Activated T-helper 2 cell treated with anti-CD3 and anti-CD28 coated beads, Interferon-gamma antibody, Interleukin-2, Interleukin-4, amounts not matched to agents 10 μg/mL and 5 μg/mL and 100 μg/mL, durations not matched to agents 14 hours and 24 hours and 36 hours (primary cell): ENCODE results near the gene ABLIM3. TPM values are rescaled to one million over a fixed set of nuclear protein-coding genes. Genes with fewer than 3 reads are reported as not detected.

Experiments used
- DNase-seq: peaks from one replicate; pipeline ENCODE4 v3.0.0; 2021; ENCODE audit warnings: low spot score
- H3K27ac Mint-ChIP-seq: one replicate; pipeline ENCODE4 v1.8.0; 2021; ENCODE audit warnings: mixed read lengths
- H3K27me3 Mint-ChIP-seq: one replicate; pipeline ENCODE4 v1.8.0; 2021; ENCODE audit warnings: low read depth, mixed read lengths
- H3K36me3 Mint-ChIP-seq: one replicate; pipeline ENCODE4 v1.8.0; 2021; ENCODE audit warnings: low read depth, mixed read lengths
- H3K4me1 Mint-ChIP-seq: one replicate; pipeline ENCODE4 v1.8.0; 2021; ENCODE audit warnings: low read depth, mixed read lengths
- H3K4me3 Mint-ChIP-seq: one replicate; pipeline ENCODE4 v1.8.0; 2021; ENCODE audit warnings: low read depth, mild to moderate bottlenecking, moderate library complexity, mixed read lengths
- H3K9me3 Mint-ChIP-seq: one replicate; pipeline ENCODE4 v1.8.0; 2021; ENCODE audit warnings: mixed read lengths
- intact Hi-C: fragments of 100-400 bp; cut with micrococcal nuclease; formaldehyde crosslinking; loops from one replicate; pipeline ENCODE4 v1.15.1; 2023
- total RNA-seq: library from RNA; stranded (reverse); gene quantifications from 2 replicates; pipeline ENCODE4 v1.2.3, GENCODE V29; 2022

The ABLIM3 gene
- total RNA-seq, 1 donor from 2014 or later, result not detected

DNA sequence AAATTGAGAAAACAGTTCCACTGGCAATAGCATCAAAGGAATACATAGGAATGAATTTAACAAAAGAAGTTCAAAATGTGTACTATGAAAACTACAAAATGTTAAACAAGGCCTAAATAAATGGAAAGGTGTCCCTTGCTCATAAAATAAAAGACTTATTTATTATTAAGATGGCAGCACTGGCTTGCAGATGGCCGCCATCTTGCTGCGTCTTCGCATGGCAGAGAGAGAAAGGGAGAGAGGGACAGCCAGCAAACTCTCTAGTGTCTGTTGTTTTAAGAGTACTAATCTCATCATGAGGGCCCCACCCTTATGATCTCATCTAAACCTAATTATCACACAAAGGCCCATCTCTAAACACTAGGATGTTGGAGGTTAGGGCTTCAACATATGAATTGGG, 47.1 kb downstream of the ABLIM3 start:
- Mint-ChIP-seq H3K9me3 (no peaks in the 10 kb centered on the region), H3K4me1 (no peaks in the 10 kb centered on the region), H3K27ac (no peak overlapping the region), H3K27me3 (peaks cover 23% of the 10 kb centered on the region), H3K4me3 (no peak overlapping the region), H3K36me3 (no peaks in the 10 kb centered on the region)
- intact Hi-C loops, result no loop called here
- no peak for DNase-seq

DNA sequence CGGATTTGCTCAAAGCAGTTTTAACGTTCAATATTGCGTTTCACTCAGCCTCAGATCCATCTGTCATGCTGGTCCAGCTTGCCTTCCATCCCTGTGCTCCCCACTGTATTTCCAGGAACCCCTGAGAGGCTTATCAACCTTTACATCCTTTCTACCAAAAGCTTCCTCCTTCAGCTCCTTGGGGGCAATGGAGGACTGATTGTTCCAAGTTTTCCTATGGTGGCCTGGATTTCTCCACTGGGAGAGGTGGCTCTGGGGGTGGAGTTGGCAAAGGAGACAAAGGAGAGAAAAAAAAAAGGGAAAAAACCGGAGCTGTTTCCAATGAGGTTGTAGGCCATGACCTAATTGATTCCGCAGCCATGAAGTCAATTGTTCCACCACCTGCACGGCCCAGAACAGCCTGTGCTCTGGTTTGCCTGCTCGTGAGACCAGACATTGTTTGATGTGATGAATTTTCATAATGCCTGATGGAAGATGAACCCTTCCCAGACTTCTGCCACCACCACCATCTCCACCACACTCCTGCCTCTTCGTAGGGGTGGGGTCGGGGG, 54.1 kb downstream of the ABLIM3 start:
- H3K36me3 Mint-ChIP-seq, result no peaks in the 10 kb centered on the region
- no peak overlapping the region for H3K27ac Mint-ChIP-seq
- DNase-seq, result no peak
- intact Hi-C loops, result no loop called here
- H3K4me3 Mint-ChIP-seq, result no peak overlapping the region
- H3K27me3 Mint-ChIP-seq, result peaks cover 10% of the 10 kb centered on the region
- no peaks in the 10 kb centered on the region for H3K4me1 Mint-ChIP-seq
- H3K9me3 Mint-ChIP-seq, result no peaks in the 10 kb centered on the region

DNA sequence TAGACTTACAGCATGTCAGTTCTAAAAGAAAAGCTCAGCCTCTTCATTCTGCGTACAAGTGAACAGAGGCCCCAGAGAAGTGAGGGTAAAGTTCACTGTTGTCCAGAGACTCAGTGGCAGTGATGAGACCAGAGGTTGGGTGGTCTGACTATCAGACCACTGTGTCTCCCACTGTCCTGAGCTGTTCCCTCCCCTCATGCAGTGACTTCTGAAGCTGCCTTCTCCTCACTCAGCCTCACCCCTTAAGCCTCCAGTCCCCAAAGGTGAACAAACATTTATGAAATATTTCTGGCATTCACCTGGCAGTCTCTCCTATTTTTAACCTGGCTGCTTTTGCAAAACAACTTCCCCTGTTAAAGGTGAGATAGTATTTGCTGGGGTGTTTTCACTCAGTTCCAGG, 54.7 kb downstream of the ABLIM3 start:
- Mint-ChIP-seq H3K27me3 (peaks cover 6% of the 10 kb centered on the region), H3K4me1 (no peaks in the 10 kb centered on the region), H3K36me3 (no peaks in the 10 kb centered on the region), H3K27ac (no peak overlapping the region), H3K9me3 (no peaks in the 10 kb centered on the region), H3K4me3 (no peak overlapping the region)
- intact Hi-C loops, result no loop called here
- DNase-seq, result no peak

DNA sequence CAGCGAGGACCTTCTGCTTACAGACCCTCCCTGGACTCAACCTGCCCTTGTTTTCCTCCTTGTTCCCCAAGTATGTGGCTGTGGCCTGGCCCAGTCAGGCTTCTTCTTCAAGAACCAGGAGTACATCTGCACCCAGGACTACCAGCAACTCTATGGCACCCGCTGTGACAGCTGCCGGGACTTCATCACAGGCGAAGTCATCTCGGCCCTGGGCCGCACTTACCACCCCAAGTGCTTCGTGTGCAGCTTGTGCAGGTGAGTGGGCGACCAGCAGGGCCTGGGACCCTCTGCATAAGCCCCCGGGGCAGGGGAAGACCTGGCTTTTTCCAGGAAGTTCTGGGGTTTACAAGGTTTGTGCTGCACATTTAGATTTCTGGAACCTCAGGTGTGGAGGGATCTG, 56.9 kb downstream of the ABLIM3 start:
- Mint-ChIP-seq H3K9me3 (no peaks in the 10 kb centered on the region), H3K27me3 (peaks cover 2% of the 10 kb centered on the region), H3K4me3 (no peak overlapping the region), H3K27ac (no peak overlapping the region), H3K36me3 (no peaks in the 10 kb centered on the region), H3K4me1 (no peaks in the 10 kb centered on the region)
- intact Hi-C loops, result no loop called here
- no peak for DNase-seq

DNA sequence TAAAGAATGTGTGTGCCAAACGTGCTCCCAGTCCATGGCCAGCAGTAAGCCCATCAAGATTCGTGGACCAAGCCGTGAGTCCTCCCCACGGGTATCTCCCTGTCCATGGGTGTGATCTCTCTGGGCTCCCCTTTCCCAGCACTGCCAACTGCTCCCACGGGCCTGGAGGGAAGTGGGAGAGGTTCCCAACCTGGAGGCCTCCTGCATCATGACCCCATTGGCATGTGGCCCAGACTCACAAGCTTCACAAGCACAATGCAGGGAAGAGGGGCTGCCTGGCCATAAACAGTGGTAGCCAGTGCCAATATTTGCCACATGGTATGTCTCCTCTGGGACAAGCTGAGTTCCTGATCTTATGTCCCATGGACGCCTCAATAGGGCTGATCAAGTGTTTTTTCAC, 59.1 kb downstream of the ABLIM3 start:
- H3K9me3 Mint-ChIP-seq, result no peaks in the 10 kb centered on the region
- H3K4me3 Mint-ChIP-seq, result no peak overlapping the region
- no peaks in the 10 kb centered on the region for H3K4me1 Mint-ChIP-seq
- DNase-seq, result no peak
- no peak overlapping the region for H3K27ac Mint-ChIP-seq
- H3K27me3 Mint-ChIP-seq, result no peaks in the 10 kb centered on the region
- intact Hi-C loops, result no loop called here
- H3K36me3 Mint-ChIP-seq, result no peaks in the 10 kb centered on the region

DNA sequence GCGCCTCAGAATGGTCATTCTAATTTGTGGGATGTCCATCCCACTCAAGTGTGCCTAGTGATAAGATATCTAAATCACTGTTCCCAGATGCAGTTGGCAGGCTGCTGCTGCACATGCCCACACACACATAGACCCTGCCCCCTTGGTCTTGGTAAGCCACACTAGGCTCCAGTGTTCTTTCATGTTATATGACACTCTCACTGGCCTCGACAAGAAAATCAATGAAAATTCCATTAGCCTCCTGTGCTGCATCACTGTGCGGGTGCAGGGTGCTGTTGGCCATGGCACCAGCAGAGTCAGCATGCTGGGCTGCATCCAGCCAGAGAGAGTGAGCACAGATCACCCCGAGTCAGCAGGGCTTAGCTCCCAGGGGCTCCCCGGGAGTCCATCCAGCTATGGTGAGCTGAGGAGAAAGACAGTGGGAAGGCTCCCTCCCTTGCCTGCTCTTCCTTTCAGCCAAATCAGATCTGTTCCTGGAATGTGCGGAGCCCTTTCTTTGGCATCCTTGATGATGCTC, 59.9 kb downstream of the ABLIM3 start:
- H3K9me3 Mint-ChIP-seq, result no peaks in the 10 kb centered on the region
- no peaks in the 10 kb centered on the region for H3K36me3 Mint-ChIP-seq
- no peak overlapping the region for H3K27ac Mint-ChIP-seq
- no peaks in the 10 kb centered on the region for H3K27me3 Mint-ChIP-seq
- intact Hi-C loops, result no loop called here
- DNase-seq, result no peak
- H3K4me1 Mint-ChIP-seq, result no peaks in the 10 kb centered on the region
- H3K4me3 Mint-ChIP-seq, result no peak overlapping the region

DNA sequence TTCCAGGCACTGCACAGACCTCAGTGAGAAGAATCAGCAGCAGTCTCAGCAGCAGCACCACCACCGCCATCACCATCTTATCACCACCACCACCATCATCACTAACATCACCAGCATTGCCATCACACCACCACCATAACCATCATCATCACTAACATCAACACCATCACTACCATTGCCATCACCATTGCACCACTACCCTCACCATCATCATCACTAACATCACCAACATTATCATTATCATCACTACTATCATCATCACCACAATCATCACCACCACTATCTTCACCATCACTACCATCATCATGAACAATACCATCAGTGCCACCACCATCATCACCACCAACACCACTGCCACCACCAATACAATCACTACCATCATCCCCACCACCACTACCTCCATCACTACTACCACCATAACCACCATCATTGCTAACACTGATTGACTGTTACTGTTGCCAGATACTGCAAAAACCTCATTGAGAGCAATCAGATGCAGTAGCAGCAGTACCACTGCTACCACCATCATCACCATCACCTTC, 61.7 kb downstream of the ABLIM3 start:
- no peak overlapping the region for H3K27ac Mint-ChIP-seq
- no peak overlapping the region for H3K4me3 Mint-ChIP-seq
- no peaks in the 10 kb centered on the region for H3K9me3 Mint-ChIP-seq
- no peaks in the 10 kb centered on the region for H3K36me3 Mint-ChIP-seq
- no peak for DNase-seq
- intact Hi-C loops, result no loop called here
- no peaks in the 10 kb centered on the region for H3K4me1 Mint-ChIP-seq
- H3K27me3 Mint-ChIP-seq, result no peaks in the 10 kb centered on the region

DNA sequence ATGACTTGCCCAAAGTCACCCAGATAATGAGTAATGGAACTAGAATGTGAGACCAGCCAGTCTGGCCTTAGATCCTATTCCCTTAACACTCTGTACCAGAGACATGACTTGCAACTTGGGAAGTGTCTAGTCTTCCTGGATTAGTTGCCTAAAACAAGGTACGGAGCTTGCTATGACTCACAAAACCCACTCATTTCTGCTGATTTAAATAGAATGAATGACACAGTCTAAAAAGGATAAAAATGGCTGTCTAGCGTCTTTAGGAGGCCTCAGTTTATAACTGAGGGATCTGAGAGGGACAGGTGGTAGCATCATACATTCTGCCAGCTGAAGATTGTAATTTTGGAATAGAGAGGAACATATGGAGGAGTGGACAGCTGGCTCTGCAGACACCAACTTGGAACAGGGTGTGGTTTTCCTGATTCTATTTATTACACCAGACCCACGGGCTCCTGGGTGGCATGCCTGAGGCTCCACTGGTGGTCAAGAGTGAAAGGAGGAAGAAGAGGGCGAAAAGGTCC, 62.7 kb downstream of the ABLIM3 start:
- no peaks in the 10 kb centered on the region for H3K36me3 Mint-ChIP-seq
- no peak for DNase-seq
- no peak overlapping the region for H3K4me3 Mint-ChIP-seq
- intact Hi-C loops, result no loop called here
- no peaks in the 10 kb centered on the region for H3K4me1 Mint-ChIP-seq
- no peaks in the 10 kb centered on the region for H3K27me3 Mint-ChIP-seq
- H3K27ac Mint-ChIP-seq, result no peak overlapping the region
- no peaks in the 10 kb centered on the region for H3K9me3 Mint-ChIP-seq

DNA sequence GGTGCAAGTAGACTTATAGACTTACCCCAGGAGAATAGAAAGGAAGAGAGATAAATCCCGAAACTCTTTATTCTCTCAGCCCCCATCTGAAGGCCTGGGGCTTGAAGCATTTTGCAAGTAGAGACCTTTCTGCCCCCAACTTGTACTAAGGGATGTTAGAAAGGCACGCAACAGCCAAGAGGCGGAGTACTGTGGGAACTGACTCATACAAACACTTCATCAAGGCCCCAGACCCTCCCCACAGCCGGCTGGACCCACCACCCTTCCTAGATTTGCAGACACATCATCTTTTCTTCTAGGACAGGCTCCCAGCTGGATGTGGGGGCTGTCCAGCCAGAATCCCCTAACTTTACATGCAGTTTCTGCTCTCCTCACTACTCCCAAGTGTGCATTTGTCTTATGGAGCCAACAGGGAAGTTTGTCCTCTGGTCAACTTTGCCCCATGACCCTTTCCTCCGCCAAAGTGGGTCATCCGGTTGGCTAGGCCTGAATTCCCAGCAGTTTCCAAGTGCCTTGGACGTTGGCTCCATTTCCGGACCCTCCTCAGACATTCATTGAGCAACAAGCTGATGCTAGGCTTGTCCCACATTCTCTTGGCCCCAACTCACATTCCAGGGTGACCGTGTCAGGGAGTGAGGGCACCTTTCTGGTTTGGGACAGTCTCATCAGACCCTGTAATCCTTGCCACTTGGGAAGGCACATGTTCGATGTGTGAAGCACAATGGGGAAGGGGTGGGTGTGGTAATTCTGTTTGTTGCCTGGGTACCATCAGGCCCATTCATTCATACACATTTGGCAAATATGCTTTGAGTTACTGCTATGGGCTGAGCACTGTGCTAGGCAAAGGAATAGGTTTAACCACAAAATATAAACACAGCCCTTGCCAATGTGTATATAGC, 64.6 kb downstream of the ABLIM3 start:
- Mint-ChIP-seq H3K36me3 (no peaks in the 10 kb centered on the region), H3K27me3 (no peaks in the 10 kb centered on the region), H3K4me3 (no peak overlapping the region), H3K4me1 (no peaks in the 10 kb centered on the region), H3K9me3 (no peaks in the 10 kb centered on the region), H3K27ac (no peak overlapping the region)
- DNase-seq, result no peak
- intact Hi-C loops, result no loop called here

DNA sequence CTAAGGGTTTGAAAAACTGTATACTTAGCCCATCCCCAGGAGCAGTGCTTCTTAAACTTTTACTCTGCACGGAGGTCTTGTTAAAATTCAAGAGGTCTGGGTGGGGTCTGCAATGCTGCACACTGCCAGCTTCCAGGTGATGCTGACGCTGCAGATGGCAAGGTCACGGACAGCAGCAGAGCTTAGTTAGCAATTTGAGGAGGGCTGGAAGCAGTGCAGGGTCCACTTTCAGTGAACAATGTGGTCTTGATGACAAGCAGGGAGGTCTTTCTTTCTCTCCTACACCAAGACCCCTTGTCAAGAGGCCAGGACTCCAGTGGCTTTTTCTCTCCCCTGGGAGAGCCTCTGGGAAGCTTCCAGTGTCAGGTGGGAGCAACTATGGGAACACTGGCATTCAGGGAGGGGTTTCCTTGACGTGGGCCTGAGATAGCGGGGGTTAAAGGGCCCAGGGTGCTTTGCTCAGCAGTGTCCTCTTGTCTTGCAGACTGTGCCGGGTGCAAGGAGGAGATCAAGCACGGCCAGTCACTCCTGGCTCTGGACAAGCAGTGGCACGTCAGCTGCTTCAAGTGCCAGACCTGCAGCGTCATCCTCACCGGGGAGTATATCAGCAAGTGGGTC, 65.3 kb downstream of the ABLIM3 start:
- Mint-ChIP-seq H3K36me3 (no peaks in the 10 kb centered on the region), H3K4me3 (no peak overlapping the region), H3K9me3 (no peaks in the 10 kb centered on the region), H3K4me1 (no peaks in the 10 kb centered on the region), H3K27me3 (no peaks in the 10 kb centered on the region), H3K27ac (no peak overlapping the region)
- intact Hi-C loops, result no loop called here
- DNase-seq, result no peak

DNA sequence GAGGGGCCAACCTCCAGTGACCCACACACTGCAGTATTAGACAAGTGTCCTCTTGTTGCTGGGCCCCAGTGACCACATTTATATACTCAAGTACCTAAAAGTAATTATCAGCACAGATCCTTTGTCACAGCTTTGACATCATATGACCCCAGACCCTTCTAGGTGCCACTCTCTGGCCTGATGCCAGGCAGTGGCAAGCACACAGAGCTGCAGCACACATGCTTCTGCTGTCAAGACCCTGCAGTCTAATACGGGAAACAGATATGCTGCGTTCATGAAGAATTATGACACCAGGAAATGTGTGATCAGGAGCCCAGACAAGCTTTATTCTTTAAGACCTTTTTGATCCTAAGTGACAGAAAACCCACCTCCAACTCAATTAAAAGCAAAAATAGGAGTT, 66.5 kb downstream of the ABLIM3 start:
- Mint-ChIP-seq H3K4me3 (no peak overlapping the region), H3K4me1 (no peaks in the 10 kb centered on the region), H3K27ac (no peak overlapping the region), H3K36me3 (no peaks in the 10 kb centered on the region), H3K27me3 (no peaks in the 10 kb centered on the region), H3K9me3 (no peaks in the 10 kb centered on the region)
- DNase-seq, result no peak
- intact Hi-C loops, result no loop called here

DNA sequence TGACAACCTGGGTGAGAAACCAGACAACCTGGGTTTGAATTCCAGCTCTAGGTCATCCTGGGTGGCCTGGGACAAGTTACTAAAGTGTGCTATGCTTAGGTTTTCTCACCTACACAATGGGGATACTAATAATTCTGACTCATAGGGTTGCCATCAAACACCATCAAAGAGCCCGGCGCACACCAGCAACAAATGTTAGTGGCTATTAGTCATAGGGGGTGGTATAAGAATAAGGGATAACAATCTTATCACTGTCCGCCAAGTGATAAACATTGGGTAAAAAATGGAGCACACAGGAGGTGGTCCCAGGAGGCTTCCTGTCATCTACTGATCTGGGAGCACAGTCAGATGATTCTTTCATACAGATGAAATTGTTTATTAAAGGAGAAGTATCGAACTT, 68.9 kb downstream of the ABLIM3 start:
- Mint-ChIP-seq H3K4me1 (no peaks in the 10 kb centered on the region), H3K27me3 (peaks cover 4% of the 10 kb centered on the region), H3K9me3 (no peaks in the 10 kb centered on the region), H3K27ac (no peak overlapping the region), H3K36me3 (no peaks in the 10 kb centered on the region), H3K4me3 (no peak overlapping the region)
- intact Hi-C loops, result no loop called here
- no peak for DNase-seq
